ENCODE results near the gene NBEA.
"Not testable (repeated sequence)": the region's sequence is repeated elsewhere in the genome, so short reads cannot be mapped to it uniquely, and the experiment has no call there.

Gene NBEA, protein sequence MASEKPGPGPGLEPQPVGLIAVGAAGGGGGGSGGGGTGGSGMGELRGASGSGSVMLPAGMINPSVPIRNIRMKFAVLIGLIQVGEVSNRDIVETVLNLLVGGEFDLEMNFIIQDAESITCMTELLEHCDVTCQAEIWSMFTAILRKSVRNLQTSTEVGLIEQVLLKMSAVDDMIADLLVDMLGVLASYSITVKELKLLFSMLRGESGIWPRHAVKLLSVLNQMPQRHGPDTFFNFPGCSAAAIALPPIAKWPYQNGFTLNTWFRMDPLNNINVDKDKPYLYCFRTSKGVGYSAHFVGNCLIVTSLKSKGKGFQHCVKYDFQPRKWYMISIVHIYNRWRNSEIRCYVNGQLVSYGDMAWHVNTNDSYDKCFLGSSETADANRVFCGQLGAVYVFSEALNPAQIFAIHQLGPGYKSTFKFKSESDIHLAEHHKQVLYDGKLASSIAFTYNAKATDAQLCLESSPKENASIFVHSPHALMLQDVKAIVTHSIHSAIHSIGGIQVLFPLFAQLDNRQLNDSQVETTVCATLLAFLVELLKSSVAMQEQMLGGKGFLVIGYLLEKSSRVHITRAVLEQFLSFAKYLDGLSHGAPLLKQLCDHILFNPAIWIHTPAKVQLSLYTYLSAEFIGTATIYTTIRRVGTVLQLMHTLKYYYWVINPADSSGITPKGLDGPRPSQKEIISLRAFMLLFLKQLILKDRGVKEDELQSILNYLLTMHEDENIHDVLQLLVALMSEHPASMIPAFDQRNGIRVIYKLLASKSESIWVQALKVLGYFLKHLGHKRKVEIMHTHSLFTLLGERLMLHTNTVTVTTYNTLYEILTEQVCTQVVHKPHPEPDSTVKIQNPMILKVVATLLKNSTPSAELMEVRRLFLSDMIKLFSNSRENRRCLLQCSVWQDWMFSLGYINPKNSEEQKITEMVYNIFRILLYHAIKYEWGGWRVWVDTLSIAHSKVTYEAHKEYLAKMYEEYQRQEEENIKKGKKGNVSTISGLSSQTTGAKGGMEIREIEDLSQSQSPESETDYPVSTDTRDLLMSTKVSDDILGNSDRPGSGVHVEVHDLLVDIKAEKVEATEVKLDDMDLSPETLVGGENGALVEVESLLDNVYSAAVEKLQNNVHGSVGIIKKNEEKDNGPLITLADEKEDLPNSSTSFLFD (N-terminal part only)

DNA sequence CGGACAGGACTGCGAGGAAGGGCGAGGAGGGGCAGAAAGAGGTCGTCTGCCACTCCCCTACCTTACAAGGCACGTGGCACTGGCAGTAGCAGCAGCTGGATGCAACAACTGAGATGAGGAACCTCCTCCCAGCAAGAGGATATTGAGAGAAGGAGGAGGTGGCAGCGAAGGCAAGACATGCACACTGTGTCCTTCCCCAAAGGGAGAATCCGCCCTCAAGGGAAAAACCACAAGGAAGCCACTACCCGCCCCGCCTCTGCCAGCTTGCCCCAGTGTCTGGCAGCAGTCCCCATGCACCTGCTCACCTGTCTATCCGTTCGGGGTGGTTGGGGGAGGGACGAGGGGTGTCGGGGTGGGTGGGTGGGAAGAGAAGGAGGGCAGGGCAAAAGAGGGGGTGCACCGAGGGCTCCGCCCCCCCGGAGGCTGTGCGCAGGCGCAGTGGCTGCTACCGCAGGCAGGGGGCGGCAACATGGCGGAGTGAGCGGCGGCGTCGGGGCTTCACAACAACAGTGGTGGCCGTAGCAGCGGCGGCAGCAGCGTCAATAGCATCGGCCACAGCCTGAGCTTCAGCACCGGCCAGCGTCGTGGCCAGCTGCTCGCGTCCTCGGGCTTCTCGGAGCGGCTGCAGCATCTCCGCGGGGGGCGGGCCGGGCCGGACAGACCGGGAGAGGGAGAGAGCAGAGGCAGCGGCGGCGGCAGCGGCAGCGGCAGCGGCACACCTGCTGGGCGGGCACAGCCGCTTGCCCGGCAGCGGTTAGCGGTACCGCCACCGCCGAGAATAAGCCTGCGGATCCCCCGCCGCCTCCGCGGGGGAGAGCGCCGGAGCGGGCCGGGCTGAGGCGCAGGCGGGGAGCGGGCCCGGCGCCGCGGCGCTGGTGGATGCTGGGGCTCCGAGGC, at the start of gene NBEA:
TSS of gene NBEA (plus strand) at position 436 of the 897 bp plus-strand sequence. CDS start 551 bp downstream, outside the sequence.
- peak; percentile 93 for DNase-seq (ENCODE audit: low spot score)

DNA sequence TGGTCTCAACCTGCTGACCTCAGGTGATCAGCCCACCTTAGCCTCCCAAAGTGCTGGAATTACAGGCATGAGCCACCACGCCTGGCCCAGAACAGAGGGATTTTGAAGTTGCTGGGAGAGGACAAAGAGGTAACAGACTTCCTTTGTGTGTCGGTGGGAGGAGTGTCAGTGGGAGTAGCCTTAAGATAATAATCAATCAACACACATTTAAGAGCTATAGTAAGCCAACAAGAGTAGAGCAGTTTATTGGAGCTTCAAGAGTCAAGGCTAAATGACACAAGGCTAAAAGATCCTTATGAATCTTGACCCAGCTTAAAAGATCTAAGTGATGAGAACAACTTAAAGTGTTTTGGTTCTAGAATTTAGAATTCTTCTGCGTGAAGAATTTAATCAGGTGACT, 47.3 kb upstream of the NBEA start:
- no peak for DNase-seq (ENCODE audit: low spot score)

DNA sequence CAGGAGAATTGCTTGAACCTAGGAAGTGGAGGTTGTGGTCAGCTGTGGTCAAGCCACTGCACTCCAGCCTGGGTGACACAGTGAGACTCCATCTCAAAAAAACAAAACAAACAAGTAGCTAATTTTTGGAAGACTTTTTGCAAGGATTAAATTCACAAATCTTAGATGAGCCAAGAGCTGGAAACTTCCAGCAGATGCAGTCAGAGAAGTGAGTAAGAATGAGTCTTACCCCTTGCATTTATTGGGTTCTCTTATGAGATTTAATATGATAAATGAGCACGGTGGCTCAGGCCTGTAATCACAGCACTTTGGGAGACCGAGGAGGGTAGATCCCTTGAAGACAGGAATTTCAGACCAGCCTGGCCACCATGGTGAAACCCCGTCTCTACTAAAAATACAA, 44.9 kb upstream of the NBEA start:
- DNase-seq (ENCODE audit: low spot score) = no peak

DNA sequence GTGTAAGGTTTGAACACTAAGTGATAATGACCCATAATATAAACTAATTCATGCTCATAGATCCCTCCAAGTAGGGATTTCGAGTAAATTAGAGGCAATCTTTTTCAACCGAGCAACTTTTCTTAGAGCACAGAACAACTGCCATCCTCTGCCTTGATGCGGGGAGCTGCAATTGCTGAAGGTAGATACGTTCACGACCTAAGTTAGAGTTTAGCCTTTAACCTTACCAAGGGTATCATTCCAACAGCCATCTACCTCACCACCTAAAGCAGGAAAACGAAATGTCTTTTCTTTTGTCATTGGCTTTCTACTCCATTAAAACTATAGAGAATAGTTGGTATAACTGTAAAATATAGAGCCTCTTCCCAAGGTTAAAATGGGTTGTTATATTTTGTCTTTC, 42.2 kb upstream of the NBEA start:
- DNase-seq (ENCODE audit: low spot score) = no peak

DNA sequence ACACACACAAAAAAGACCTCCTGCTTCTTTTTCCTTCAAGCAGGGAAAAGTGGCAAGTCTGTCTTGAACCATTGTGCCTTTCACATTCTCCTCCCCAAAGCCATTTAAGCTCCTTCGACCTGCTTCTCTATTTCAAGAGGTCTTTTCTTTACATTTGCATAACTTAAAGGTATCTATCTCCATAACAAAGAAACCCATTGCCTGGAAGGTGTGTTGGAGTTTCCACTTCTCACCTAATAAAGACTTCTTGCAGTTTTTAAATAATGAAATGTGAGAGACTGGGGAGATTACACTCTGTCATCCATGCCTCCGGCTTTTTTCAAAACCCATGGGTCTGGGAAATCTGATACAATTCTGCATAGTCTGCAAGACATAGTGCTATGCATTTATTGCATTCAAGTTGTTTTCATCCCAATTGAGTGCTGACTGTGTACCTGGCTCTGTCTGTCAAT, 41.8 kb upstream of the NBEA start:
- DNase-seq (ENCODE audit: low spot score) = no peak

DNA sequence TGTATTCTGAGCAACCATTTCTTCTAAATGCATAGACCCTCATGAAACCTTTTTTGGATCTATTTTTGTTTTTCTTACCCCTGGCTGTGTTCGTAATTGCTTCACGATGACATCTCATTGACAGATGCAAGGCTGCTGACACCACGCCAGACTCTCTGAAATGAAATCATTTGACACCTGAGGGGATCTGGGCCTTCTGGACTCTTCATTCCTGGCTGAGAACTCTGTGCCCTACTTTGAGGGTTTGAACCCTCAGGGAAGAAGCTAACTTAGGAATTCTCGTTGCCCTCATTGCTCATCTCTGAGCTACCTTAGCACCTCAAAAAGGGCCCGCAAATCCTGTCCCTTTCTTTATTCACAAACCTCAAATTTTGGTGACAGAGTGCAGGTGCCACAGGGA, 40.5 kb upstream of the NBEA start:
- DNase-seq (ENCODE audit: low spot score) = no peak

DNA sequence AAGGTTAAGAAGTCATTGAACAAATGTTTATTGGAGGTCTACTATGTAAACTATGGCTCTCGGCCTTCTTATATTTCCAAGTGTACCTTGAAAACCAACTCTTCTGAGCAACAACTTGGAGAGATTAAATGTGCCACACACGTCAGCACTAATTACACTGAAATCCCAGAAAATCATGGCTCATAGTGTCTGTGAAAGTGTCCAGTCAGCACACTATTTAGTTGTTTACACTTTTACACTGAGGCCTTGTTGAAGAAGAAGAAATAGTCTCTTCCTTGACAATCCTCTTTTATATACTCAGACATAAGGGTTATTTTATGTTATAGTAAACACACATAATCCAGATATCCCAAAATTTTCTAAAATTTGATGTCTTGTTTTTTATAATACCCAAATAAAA, 30.9 kb upstream of the NBEA start:
- DNase-seq (ENCODE audit: low spot score) = no peak

DNA sequence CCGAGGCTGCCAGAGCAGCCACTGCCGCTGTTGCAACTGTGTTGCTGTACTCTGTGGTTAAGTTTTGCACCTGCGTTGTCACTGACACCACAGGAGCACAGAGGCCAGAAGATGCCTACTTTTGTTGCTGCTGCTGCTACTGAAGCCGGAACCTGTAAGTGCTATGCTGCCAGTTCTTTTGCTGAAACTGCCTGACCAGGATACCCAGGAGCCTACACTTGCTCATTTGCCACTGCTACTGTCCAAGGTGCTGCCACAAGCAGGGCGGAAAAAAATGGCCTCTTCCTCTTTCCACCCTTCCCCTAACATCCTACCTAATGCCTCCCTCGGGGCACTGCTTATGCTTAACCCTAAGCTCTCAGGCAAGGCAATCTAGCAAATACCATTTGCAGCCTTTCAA, 29.0 kb upstream of the NBEA start:
- DNase-seq (ENCODE audit: low spot score) = peak; percentile 15

DNA sequence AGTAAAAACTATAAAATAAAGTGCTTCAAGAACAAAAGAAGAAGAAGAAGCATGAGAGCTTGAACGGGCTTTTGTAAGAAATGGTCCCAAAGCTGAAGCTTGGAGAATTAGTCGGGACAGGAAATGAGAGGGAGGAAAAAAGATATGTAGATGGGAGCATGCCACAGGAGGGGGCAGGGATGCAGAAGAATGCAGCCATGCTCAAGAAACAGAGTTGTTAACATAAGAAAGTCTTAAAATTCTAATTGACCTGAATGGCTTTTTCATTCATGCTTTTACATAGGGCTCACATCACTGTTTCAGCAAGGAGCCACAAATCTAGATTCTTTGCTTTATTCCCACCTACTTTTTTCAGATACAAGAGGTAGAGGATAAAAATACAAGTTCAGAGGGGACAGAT, 27.7 kb upstream of the NBEA start:
- no peak for DNase-seq (ENCODE audit: low spot score)

DNA sequence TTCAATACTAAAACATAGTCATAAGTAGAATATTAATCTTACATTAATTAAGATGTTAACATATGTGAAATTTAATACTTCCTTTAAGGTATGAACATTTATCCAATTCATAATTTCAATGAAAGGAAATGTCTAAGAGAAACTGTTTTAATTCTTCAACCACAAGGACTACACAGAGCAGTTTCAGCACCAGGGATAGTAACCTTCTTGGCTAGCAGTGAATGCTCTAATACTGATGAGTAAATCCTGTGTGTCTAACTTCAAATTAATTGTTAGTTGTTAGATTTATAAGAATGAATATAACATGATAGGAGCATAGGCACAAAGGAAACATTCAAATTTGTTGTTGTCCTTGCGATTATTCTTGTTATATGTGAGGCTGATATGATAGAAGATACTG, 15.6 kb upstream of the NBEA start:
- DNase-seq (ENCODE audit: low spot score) = no peak

DNA sequence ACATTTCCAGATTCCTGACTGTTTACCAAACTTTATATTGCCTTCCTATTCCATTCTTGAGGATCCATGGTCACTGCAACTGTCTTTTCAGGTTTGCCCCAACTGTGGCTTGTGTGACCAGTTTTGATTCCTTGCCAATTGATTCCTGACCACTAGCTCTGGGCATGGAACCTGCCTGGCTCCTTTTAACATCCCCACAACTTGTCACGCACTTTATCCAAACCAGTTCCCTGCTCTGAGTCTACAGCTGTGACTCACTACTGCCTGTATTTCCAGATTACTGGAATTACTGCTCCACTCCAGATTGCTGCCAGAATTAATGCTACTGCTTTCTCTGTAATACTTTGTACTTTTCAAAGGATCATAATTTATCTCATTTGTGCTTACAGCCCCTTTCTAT, 13.4 kb upstream of the NBEA start:
- DNase-seq (ENCODE audit: low spot score) = not testable (repeated sequence)

DNA sequence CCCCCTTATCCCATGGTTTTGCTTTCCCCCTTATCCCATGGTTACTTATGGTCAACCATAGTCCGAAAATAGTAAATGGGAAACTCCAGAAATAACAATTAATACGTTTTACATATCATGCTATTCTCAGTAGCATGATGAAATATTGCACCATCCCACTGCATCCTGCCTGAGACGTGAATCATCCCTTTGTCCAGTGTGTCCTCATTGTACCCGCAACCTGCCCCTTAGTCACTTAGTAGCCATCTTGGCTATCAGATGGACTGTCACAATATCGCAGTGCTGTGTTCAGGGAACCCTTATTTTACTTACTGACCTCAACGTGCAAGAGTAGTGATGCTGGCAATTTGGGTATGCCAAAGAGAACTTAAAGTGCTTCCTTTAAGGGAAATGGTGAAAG, 10.5 kb upstream of the NBEA start:
- DNase-seq (ENCODE audit: low spot score) = no peak

DNA sequence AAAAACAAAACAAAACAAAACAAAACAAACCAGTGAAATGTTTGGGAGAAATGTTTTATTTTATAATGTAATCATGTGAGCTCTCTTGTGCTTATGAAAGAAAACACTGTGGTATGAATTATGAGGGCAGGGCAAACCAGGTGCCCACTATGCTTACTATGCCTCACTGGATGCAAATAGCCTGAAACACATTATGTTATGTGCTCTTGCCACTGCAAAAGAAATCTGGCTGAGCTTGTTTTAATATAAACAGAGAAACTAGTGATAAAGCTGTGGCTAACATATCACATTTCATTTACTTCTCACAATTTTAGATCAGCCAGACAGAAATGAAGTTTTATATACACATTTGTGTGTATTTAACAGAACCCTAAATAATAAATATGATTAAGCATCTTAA, 8.7 kb upstream of the NBEA start:
- no peak for DNase-seq (ENCODE audit: low spot score)

DNA sequence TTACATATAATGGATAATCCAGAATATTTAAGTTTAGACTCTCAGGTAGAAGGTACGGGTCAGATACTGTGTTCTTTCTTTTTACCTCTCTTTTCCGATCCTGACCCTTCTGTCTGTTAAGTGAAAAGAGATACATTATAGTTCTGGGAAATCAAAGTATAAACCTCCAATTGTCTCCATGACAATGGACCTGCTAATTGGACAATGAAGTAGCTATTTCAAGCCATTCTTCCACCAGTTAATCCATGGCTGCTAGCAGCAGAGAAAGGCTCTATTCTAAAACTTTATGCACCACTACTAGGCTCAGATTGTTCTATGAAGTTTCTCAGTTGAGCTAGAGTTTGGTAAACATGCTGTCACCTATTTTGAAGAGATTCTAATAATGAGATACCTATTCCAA, 8.3 kb upstream of the NBEA start:
- DNase-seq (ENCODE audit: low spot score) = no peak

DNA sequence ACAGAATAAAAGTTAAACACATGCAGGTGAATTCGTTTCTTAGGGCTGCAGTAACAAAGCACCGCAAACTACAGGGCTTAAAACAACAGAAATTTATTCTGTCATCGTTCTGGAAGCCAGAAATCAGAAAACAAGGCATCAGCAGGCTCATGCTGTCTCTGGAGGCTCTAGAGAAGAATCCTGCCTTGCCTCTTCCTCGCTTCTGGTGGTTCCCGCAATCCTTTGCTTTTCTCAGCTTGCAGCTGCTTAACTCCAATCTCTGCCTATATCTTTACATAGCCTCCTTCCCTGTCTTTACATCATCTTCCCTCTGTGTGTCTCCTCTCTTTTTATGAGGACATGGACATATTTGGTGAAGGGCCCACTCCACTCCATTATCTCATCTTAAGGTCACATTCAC, 6.2 kb upstream of the NBEA start:
- no peak for DNase-seq (ENCODE audit: low spot score)

DNA sequence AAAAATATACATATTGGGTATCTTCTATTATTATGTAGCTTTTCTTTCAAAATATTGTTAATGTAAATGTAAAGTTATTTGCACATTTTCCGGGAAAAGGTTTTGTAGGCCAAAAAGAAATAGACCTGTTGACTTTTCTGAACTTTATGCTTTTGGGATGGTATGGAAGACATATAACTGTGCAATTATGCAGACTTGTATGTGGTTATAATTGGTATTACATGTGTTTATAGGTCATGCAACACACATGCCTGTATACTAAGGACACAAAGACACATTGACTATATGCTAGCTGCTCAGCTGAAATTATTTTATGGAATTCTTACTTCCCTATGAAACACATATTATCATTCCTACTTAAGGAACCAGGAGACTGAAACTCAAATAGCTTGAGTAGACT, 2.3 kb upstream of the NBEA start:
- DNase-seq (ENCODE audit: low spot score) = no peak

DNA sequence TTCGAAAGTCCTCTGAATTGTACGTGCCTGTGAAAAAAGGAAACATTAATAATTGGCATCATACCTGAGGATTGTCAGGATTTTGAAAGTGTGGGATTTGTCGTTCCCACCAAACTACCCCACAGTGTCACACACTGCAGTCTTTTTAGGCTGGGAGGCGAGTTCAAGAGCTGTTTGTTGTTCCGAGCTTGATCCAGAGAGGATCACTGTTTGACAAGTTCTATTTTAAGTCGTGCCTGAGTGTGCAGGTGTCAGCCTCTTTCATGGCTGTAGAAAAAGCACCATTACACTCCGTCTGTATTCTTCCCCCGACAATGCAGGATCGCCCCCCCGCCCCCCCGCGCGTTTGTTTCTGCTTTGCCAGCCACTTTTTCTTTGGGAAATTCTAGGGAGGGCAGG, 635 bp upstream of the NBEA start:
- no peak for DNase-seq (ENCODE audit: low spot score)

DNA sequence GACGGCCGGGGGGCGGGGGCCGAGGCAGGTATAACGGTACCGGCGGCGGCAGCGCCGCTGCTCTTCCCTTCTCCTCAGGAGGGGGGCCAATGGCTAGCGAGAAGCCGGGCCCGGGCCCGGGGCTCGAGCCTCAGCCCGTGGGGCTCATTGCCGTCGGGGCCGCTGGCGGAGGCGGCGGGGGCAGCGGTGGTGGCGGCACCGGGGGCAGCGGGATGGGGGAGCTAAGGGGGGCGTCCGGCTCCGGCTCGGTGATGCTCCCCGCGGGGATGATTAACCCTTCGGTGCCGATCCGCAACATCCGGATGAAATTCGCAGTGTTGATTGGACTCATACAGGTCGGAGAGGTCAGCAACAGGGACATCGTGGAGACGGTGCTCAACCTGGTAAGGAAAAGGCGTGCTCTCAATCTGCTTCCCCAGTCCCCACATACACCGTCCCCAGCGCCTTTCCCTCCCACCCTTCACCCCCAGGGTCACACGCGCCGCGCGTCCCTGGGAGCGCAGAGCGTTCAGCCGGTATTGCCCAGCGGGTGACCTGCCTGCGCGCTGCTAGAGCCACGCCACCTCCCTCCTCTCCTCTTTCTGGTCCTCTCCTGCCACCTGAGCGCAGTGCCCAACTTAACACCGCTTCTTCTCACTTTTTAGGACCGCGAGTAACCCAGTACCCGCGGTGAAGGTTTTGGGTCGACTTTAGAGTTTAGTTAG, 814 bp downstream of the NBEA start:
- DNase-seq (ENCODE audit: low spot score) = peak; percentile 59

DNA sequence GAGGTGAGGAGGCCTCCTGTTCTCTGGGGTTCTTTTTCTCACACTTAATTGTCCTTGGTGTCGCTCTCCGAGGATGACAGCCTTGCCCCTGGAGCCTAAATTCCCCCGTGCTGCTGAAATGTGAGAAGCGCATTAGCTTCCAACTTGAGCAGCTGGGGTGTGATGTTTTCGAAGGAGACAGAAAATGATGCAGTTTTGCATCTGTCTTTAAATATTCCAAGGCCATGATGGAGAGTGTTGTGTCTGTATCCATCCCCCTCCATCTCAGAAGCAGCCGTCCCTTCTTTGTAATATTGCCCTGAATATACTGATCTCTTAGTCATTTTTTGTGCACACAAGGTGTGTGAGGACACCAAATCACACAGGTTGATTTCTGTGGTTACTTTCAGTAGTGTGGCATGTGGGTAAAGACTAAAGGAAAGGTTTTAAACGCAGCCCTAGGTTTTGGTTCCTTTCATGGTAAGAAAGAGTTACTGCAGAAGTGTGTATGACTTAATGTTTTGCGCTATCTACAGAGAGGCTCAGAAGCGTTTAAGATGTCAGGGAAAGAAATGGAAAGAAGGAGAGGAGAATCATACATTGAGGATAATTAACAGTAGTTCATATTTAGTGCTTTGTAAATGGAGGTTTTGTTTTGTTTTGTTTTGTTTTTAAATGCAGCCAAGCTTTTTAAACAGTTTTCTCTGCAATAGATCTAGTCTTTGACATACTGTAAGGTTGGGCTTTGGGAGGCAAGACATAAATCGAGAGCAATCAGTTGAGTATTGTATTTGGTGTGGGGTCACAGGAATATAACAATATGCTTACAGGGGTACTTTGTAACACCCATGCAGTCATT, 1.6 kb downstream of the NBEA start:
- no peak for DNase-seq (ENCODE audit: low spot score)

DNA sequence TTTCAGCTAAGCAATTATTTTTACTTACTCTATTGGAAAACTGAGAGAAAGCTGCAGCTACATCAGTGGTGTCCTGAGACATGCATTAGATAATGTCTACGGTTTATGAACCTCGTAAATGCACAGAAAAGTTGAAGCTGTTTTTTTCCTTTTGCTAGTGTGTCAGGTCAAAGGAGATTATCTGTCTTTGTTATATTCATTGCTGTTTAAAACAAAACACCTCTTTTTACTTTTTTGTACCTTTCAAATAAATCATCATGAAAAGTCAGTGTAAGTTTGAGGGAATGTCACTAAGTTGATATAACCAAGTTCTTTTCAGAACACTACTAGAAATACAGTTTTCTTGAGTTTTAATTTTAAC, 2.2 kb downstream of the NBEA start:
- DNase-seq (ENCODE audit: low spot score) = no peak
